ENCODE measurements around the gene NPIPB8. TPM values are rescaled to one million over a fixed set of nuclear protein-coding genes. Genes with fewer than 3 reads are reported as not detected.
A peak's percentile ranks its signal among the peaks of the same experiment; 100 is the strongest.
"Not testable (repeated sequence)": the region's sequence is repeated elsewhere in the genome, so short reads cannot be mapped to it uniquely, and the experiment has no call there.

Gene NPIPB8
- total RNA-seq, 2 donors from 2014 or later, result 2.7 TPM; not detected in 1

GRCh38 chr16:28630905-28631304, 7.0 kb upstream of the NPIPB8 start:
- not testable (repeated sequence) for H3K36me3 Mint-ChIP-seq (ENCODE audit: insufficient read depth in 2 of 2); H3K9me3 Mint-ChIP-seq; H3K27me3 Mint-ChIP-seq (ENCODE audit: low read depth); H3K4me1 Mint-ChIP-seq (ENCODE audit: low read depth); H3K4me3 Mint-ChIP-seq; H3K27ac Mint-ChIP-seq; DNase-seq; ATAC-seq (replicated peaks in 1 of 2)

- not testable (repeated sequence) for H3K9me3 Mint-ChIP-seq; H3K27ac Mint-ChIP-seq; H3K36me3 Mint-ChIP-seq (ENCODE audit: insufficient read depth in 2 of 2); H3K27me3 Mint-ChIP-seq (ENCODE audit: low read depth); ATAC-seq (replicated peaks in 1 of 2); H3K4me1 Mint-ChIP-seq (ENCODE audit: low read depth); DNase-seq; H3K4me3 Mint-ChIP-seq
Observed at GRCh38 chr16:28636093-28636823, 1.6 kb upstream of the NPIPB8 start.

DNA sequence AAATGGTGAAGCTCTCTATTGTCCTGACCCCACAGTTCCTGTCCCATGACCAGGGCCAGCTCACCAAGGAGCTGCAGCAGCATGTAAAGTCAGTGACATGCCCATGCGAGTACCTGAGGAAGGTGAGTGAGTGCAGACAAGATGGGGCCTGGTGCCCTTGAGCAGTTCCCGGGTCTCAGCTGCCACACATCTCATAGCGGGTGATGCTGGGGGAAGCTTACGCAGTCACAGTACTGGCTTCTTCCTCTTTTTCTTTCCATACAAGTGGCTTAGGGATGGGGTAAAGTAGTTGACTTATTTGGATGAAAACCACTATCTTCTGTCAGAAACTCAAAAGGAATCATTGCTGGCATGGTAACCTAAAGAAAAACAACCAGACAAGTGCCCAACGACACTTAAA, 494 bp downstream of the NPIPB8 start:
- H3K36me3 Mint-ChIP-seq (ENCODE audit: insufficient read depth in 2 of 2); H3K4me3 Mint-ChIP-seq; H3K27ac Mint-ChIP-seq; H3K4me1 Mint-ChIP-seq (ENCODE audit: low read depth); ATAC-seq (replicated peaks in 1 of 2); H3K27me3 Mint-ChIP-seq (ENCODE audit: low read depth); H3K9me3 Mint-ChIP-seq; DNase-seq: not testable (repeated sequence)

DNA sequence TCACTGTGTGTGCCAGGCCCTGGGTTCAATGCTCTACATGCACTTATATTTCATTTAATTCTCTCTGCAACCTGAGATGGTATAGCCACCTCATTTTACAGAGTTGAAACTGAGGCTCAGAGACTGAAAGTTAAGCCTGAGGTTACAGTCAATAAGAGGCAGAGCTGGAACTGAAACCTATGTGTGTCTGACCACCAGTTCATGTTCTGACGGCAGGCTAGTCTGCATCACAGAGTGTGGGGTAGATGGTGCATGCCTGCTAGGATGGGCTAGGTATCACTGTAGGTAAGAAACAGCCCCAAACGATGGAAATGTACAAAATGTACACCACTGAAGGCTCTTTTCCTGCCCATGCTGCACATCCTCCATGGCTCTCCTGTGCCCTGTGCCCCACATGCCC, 2.1 kb downstream of the NPIPB8 start:
- not testable (repeated sequence) for H3K4me1 Mint-ChIP-seq (ENCODE audit: low read depth); ATAC-seq (replicated peaks in 1 of 2); H3K27ac Mint-ChIP-seq; H3K36me3 Mint-ChIP-seq (ENCODE audit: insufficient read depth in 2 of 2); H3K9me3 Mint-ChIP-seq; DNase-seq; H3K4me3 Mint-ChIP-seq; H3K27me3 Mint-ChIP-seq (ENCODE audit: low read depth)

DNA sequence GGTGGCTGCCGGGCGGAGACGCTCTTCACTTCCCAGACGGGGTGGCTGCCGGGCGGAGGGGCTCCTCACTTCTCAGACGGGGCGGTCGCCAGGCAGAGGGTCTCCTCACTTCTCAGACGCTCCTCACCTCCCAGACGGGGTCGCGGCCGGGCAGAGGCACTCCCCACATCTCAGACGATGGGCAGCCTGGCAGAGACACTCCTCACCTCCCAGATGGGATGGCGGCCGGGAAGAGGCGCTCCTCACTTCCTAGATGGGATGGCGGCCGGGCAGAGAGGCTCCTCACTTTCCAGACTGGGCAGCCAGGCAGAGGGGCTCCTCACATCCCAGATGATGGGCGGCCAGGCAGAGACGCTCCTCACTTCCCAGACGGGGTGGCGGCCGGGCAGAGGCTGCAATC, 28.4 kb downstream of the NPIPB8 start:
- not testable (repeated sequence) for DNase-seq; H3K4me3 Mint-ChIP-seq; H3K4me1 Mint-ChIP-seq (ENCODE audit: low read depth); H3K27me3 Mint-ChIP-seq (ENCODE audit: low read depth); H3K27ac Mint-ChIP-seq; H3K9me3 Mint-ChIP-seq; H3K36me3 Mint-ChIP-seq (ENCODE audit: insufficient read depth in 2 of 2); ATAC-seq (replicated peaks in 1 of 2)

DNA sequence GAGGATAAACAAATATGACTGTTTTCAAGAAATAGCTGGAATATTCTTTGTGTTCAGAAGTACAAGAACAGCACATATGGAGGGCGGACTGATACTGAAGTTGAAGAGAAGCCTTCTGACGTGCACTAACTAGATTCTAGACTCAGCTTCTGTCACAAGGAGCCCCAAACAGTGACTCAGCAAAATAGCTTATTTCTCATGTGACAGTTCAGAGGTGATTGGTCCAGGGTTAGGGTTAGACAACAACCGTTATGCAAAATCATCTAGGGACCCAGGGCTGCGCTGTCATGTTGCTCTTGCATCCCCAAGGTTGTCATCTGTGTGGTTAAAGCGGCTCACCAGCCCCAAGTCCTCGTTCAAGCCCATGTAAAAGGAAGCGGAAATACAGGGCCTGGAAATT, 29.6 kb downstream of the NPIPB8 start:
- not testable (repeated sequence) for ATAC-seq (replicated peaks in 1 of 2); H3K4me1 Mint-ChIP-seq (ENCODE audit: low read depth); H3K4me3 Mint-ChIP-seq; DNase-seq; H3K9me3 Mint-ChIP-seq; H3K27ac Mint-ChIP-seq; H3K27me3 Mint-ChIP-seq (ENCODE audit: low read depth); H3K36me3 Mint-ChIP-seq (ENCODE audit: insufficient read depth in 2 of 2)

- not testable (repeated sequence) for H3K27me3 Mint-ChIP-seq (ENCODE audit: low read depth); H3K9me3 Mint-ChIP-seq; H3K4me3 Mint-ChIP-seq; H3K27ac Mint-ChIP-seq; H3K36me3 Mint-ChIP-seq (ENCODE audit: insufficient read depth in 2 of 2); DNase-seq; H3K4me1 Mint-ChIP-seq (ENCODE audit: low read depth); ATAC-seq (replicated peaks in 1 of 2)
Observed at GRCh38 chr16:28668199-28668598, 30.3 kb downstream of the NPIPB8 start.

- not testable (repeated sequence) for DNase-seq, H3K27ac Mint-ChIP-seq
- peak overlapping the region in 1 of 2 donors; percentile 27 for H3K4me3 Mint-ChIP-seq
Observed at GRCh38 chr16:28688327-28688952, 50.6 kb downstream of the NPIPB8 start.

GRCh38 chr16:28689425-28689824, 51.6 kb downstream of the NPIPB8 start:
- H3K9me3 Mint-ChIP-seq; H3K27ac Mint-ChIP-seq; H3K4me3 Mint-ChIP-seq; H3K4me1 Mint-ChIP-seq (ENCODE audit: low read depth); H3K27me3 Mint-ChIP-seq (ENCODE audit: low read depth); H3K36me3 Mint-ChIP-seq (ENCODE audit: insufficient read depth in 2 of 2); DNase-seq: not testable (repeated sequence)
- peak; percentile 60 to 61 for ATAC-seq (replicated peaks in 1 of 2)

More at GRCh38 chr16:28688327-28688952, 50.6 kb downstream of the NPIPB8 start:
- peak; percentile 95 to 96 for ATAC-seq (replicated peaks in 1 of 2)
- H3K9me3 Mint-ChIP-seq; H3K36me3 Mint-ChIP-seq (ENCODE audit: insufficient read depth in 2 of 2); H3K27me3 Mint-ChIP-seq (ENCODE audit: low read depth); H3K4me1 Mint-ChIP-seq (ENCODE audit: low read depth): not testable (repeated sequence)

DNA sequence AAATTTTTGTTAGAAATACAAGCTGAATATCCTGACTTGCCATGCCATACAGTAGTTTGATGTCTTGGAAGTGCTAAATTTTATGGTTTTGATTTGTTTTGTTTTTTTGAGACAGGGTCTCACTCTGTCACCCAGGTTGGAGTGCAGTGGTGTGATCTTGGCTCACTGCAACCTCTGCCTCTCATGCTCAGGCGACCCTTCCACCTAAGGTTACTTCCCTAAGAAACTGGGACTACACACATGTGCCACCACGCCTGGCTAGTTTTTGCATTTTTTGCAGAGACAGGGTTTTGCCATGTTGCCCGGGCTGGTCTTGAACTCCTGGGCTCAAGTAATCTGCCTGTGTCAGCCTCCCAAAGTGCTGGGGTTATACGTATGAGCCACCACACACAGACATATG, 53.9 kb downstream of the NPIPB8 start:
- not testable (repeated sequence) for H3K27ac Mint-ChIP-seq; H3K9me3 Mint-ChIP-seq; H3K36me3 Mint-ChIP-seq (ENCODE audit: insufficient read depth in 2 of 2); H3K4me3 Mint-ChIP-seq; H3K4me1 Mint-ChIP-seq (ENCODE audit: low read depth); DNase-seq; H3K27me3 Mint-ChIP-seq (ENCODE audit: low read depth); ATAC-seq (replicated peaks in 1 of 2)

DNA sequence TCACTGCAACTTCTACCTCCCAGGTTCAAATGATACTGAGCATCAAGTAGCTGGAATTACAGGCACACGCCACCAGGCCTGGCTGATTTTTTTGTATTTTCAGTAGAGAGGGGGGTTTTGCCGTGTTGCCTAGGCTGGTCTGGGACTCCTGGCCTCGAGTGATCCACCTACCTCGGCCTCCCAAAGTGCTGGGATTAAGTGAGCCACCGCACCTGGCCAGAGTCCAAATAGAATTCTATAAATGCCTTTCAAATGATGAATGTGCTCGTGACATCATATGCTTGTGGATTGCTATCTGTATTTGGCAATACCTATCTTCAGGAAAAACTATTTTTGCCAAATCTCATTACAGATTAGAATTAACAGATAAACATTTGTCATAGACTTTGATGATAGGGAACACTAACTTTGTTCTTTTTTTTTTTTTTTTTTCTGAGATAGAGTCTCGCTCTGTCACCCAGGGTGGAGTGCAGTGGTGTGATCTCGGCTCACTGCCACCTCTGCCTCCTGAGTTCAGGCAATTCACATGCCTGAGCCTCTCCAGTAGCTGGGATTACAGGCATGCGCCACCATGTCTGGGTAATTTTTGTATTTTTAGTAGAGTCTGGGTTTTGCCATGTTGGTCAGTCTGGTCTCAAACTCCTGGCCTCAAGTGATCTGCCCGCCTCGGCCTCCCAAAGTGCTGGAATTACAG, 55.5 kb downstream of the NPIPB8 start:
- H3K27me3 Mint-ChIP-seq (ENCODE audit: low read depth); H3K36me3 Mint-ChIP-seq (ENCODE audit: insufficient read depth in 2 of 2); DNase-seq; H3K27ac Mint-ChIP-seq; H3K9me3 Mint-ChIP-seq; ATAC-seq (replicated peaks in 1 of 2); H3K4me1 Mint-ChIP-seq (ENCODE audit: low read depth); H3K4me3 Mint-ChIP-seq: not testable (repeated sequence)

- H3K27ac Mint-ChIP-seq; ATAC-seq (replicated peaks in 1 of 2); H3K27me3 Mint-ChIP-seq (ENCODE audit: low read depth); H3K4me3 Mint-ChIP-seq; H3K36me3 Mint-ChIP-seq (ENCODE audit: insufficient read depth in 2 of 2); H3K9me3 Mint-ChIP-seq; DNase-seq; H3K4me1 Mint-ChIP-seq (ENCODE audit: low read depth): not testable (repeated sequence)
Observed at GRCh38 chr16:28699792-28700191, 61.9 kb downstream of the NPIPB8 start.

- H3K27ac Mint-ChIP-seq; H3K4me1 Mint-ChIP-seq (ENCODE audit: low read depth); H3K4me3 Mint-ChIP-seq; H3K9me3 Mint-ChIP-seq; ATAC-seq (replicated peaks in 1 of 2); DNase-seq; H3K27me3 Mint-ChIP-seq (ENCODE audit: low read depth); H3K36me3 Mint-ChIP-seq (ENCODE audit: insufficient read depth in 2 of 2): not testable (repeated sequence)
Observed at GRCh38 chr16:28700349-28700748, 62.5 kb downstream of the NPIPB8 start.
